GM19238 (cell line): Measurements from ENCODE around the gene HARS1.
"Not testable (repeated sequence)": the region's sequence is repeated elsewhere in the genome, so short reads cannot be mapped to it uniquely, and the experiment has no call there.

Experiments
- DNase-seq: peaks from one replicate; pipeline ENCODE4 v3.0.0; 2011; ENCODE audit warnings: low spot score; ENCODE audit not compliant: insufficient read length

Gene HARS1

GRCh38 chr5:140633021-140633471 lies 58.1 kb downstream of the HARS1 start, which contains the start of gene CD14:
Gene CD14 (minus strand): TSS chr5:140633175. CDS start chr5:140633071, 104 bp downstream.
- DNase-seq = no peak

GRCh38 chr5:140632366-140633020 lies 58.7 kb downstream of the HARS1 start:
- DNase-seq = peak; percentile 18

- DNase-seq = no peak
Observed at GRCh38 chr5:140631831-140632365, 59.3 kb downstream of the HARS1 start.

- no peak for DNase-seq
Observed at GRCh38 chr5:140631036-140631417, 60.1 kb downstream of the HARS1 start.

- no peak for DNase-seq
Observed at GRCh38 chr5:140630292-140631035, 60.7 kb downstream of the HARS1 start.

GRCh38 chr5:140628711-140629110 lies 62.5 kb downstream of the HARS1 start:
- no peak for DNase-seq

- DNase-seq = no peak
Observed at GRCh38 chr5:140627972-140628371, 63.2 kb downstream of the HARS1 start.

- not testable (repeated sequence) for DNase-seq
Observed at GRCh38 chr5:140624886-140625285, 66.3 kb downstream of the HARS1 start.
